H1 (cell line): ENCODE measurements around the gene ALDH5A1. TPM values are rescaled to one million over a fixed set of nuclear protein-coding genes. Genes with fewer than 3 reads are reported as not detected.

Experiments used
- CBX8 ChIP-seq: fragments of 300-800, 300-1000 bp; sonication (generic); IDR thresholded peaks from 2 replicates; pipeline ENCODE4 v1.7.1; 2016; ENCODE audit warnings: low read depth, low read length, borderline replicate concordance
- KDM1A ChIP-seq: fragments of 200-600, 300-600 bp; sonication (generic); IDR thresholded peaks from 2 replicates; pipeline ENCODE4 v1.7.1; 2016; ENCODE audit warnings: mild to moderate bottlenecking, low read length, borderline replicate concordance
- KDM5A ChIP-seq: fragments of 200-600 bp; IDR thresholded peaks from 2 replicates; pipeline ENCODE4 v1.7.1; 2012; ENCODE audit warnings: mild to moderate bottlenecking, low read length, inconsistent platforms, mixed read lengths
- RBBP5 ChIP-seq: IDR thresholded peaks from 2 replicates; pipeline ENCODE4 v1.7.1; 2012; ENCODE audit warnings: low read depth, mild to moderate bottlenecking, inconsistent platforms, low read length, moderate library complexity, borderline replicate concordance
- polyA plus RNA-seq, 7 experiments: library from polyadenylated mRNA; depleted of rRNA in 3 of 7; stranded (reverse) in 5 of 7; unstranded in 2 of 7; fragments of >200 nt in 5 of 7; fragments of 200-250 nt in 2 of 7; gene quantifications; 1 replicate in 5 of 7; 2 replicates in 1 of 7; 4 replicates in 1 of 7; pipeline versions ENCODE4 v1.2.1 to v1.2.3, GENCODE V29; 2011 to 2013; ENCODE audit warnings: missing spikeins in 2 of 7, mixed read lengths in 2 of 7
- total RNA-seq: library from RNA; stranded (reverse); fragmentation: NEBNext Ultra II Directional; extraction: Animal tissue kit (Norgen Biotek cat#: 25700); gene quantifications from 2 replicates; pipeline ENCODE4 v1.2.1, GENCODE V29; 2021

The ALDH5A1 gene
- total and polyA plus RNA-seq, 2 of the 8 experiments (the other 6 are each of a cell fraction or from before 2014, with no cell fraction given) = 1.5 to 2.4 TPM

DNA sequence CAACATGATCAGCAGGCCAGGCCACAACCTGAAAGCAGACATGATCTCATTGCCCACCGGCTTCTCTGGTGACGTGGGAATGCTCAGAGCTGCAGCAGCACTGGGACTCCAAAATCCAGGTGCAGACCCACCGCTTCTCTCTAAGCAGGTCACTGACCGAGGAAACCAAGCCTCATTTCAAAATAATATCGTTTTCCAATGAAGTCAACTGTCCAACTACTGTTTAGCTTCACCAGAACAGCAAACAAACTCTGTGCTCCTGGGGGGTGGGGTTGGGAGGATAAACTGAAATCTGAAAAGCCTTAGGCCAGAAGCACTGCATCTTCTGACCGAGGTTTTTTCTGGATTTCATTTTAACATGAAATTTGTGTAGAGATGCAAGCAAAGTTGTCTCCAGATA lies 5.3 kb upstream of the ALDH5A1 start, which contains the start of gene GPLD1 (continued):
- TF ChIP-seq CBX8 = no peak
- no peak for TF ChIP-seq KDM1A
- no peak for TF ChIP-seq RBBP5
- TF ChIP-seq KDM5A = no peak
